C4-2B (cell line): Measurements from ENCODE around the gene AAK1.

ENCODE experiments used
- H3K27ac ChIP-seq: fragments of 450-650 bp; 2 replicates; pipeline ENCODE4 v1.5.1; 2017
- CTCF ChIP-seq: fragments of 450-650 bp; conservative IDR thresholded peaks from 2 replicates; pipeline ENCODE4 v1.5.1; 2017; ENCODE audit warnings: mild to moderate bottlenecking
- ZFX ChIP-seq: fragments of 450-650 bp; IDR thresholded peaks from 2 replicates; pipeline ENCODE4 v1.6.1; 2017

The AAK1 gene

GRCh38 chr2:69641887-69642708 is 1.4 kb downstream of the AAK1 start:
- no peak for TF ChIP-seq ZFX
- no peak for TF ChIP-seq CTCF
- H3K27ac ChIP-seq: peak overlapping the region; percentile 87; the same call in 1 of the 2 replicates

GRCh38 chr2:69641471-69641870 is 2.1 kb downstream of the AAK1 start:
- TF ChIP-seq CTCF (no peak), ZFX (no peak)
- no peak overlapping the region for H3K27ac ChIP-seq

- no peak overlapping the region for H3K27ac ChIP-seq
- TF ChIP-seq ZFX (no peak), CTCF (no peak)
These were observed 4.3 kb downstream of the AAK1 start for GRCh38 chr2:69639266-69639665.

- H3K27ac ChIP-seq: no peak overlapping the region
- TF ChIP-seq CTCF (no peak), ZFX (no peak)
These were observed 4.9 kb downstream of the AAK1 start for GRCh38 chr2:69638630-69639029.

GRCh38 chr2:69637923-69638322 is 5.6 kb downstream of the AAK1 start:
- no peak overlapping the region for H3K27ac ChIP-seq
- no peak for TF ChIP-seq CTCF
- TF ChIP-seq ZFX: no peak

GRCh38 chr2:69636395-69636794 is 7.1 kb downstream of the AAK1 start:
- no peak for TF ChIP-seq ZFX
- no peak for TF ChIP-seq CTCF
- H3K27ac ChIP-seq: no peak overlapping the region

- no peak overlapping the region for H3K27ac ChIP-seq
- TF ChIP-seq CTCF (no peak), ZFX (no peak)
These were observed 8.1 kb downstream of the AAK1 start for GRCh38 chr2:69635432-69635831.
